Gastrocnemius medialis (tissue), 4 donors: ENCODE data around the gene CYP1A2.

ENCODE experiments used
- CTCF ChIP-seq, 5 experiments: fragments of 450-650 bp in 3 of 5; fragments of 200-600 bp in 2 of 5; sonication (generic) in 2 of 5; IDR thresholded peaks in 4 of 5; conservative IDR thresholded peaks in 1 of 5; 1 replicate in 4 of 5; 2 replicates in 1 of 5; pipeline ENCODE4 v1.5.1; 2016 to 2019; ENCODE audit warnings: antibody characterized with exemption in 5 of 5, mild to moderate bottlenecking in 3 of 5, moderate library complexity in 3 of 5
- POLR2A ChIP-seq, 2 donors: fragments of 450-650 bp; IDR thresholded peaks; one replicate each; pipeline ENCODE4 v1.6.1; 2017; ENCODE audit warnings: antibody characterized with exemption in 2 of 2, mild to moderate bottlenecking in 2 of 2, moderate library complexity in 2 of 2

DNA sequence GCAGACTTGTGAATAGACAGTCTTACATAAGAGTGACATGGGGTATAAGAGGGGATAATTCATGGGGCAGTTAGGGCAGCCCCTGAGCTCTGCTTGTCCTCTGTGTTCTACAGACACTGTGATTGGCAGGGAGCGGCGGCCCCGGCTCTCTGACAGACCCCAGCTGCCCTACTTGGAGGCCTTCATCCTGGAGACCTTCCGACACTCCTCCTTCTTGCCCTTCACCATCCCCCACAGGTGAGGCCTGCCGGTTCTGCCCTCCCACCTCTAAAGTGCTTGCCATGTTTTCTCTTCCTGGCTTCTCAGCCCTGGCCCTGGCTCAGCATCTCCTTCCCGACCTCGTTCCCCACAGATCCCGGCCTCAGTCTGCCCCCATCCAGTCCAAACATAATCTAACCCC is 3.4 kb downstream of the CYP1A2 start:
- TF ChIP-seq CTCF (IDR thresholded peaks at IDR 0.05 in 4 of 5, conservative IDR thresholded peaks at IDR 0.05 in 1 of 5), result no peak
- TF ChIP-seq POLR2A (IDR thresholded peaks at IDR 0.05), result no peak
